K562 (cell line): Measurements from ENCODE around the gene TRAF3. TPM values are rescaled to one million over a fixed set of nuclear protein-coding genes. Genes with fewer than 3 reads are reported as not detected.

Experiments used
- ATAC-seq: fragments of 200-7000 bp; cut with Tn5 transposase; 3 replicates; pipeline ENCODE4 v1.9.1; 2020; ENCODE audit warnings: moderate library complexity
- BruUV-seq: library from RNA; stranded (reverse); fragments of 400-500 nt; replicated peaks from 2 replicates; lab custom pipeline; 2021; lab: Mats Ljungman, UMichigan
- CTCF ChIA-PET: fragments of 300-600 bp; formaldehyde crosslinking; extraction: SDS; loops from one replicate; lab custom pipeline; 2021; ENCODE audit warnings: low intra/inter-chr PET ratio; lab: Yijun Ruan, JAX
- POLR2A ChIA-PET: fragments of 300-600, 350-650 bp; sonication (Branson Sonifier 250); formaldehyde crosslinking; extraction: SDS; loops from one replicate; lab custom pipeline; 2021; ENCODE audit warnings: antibody characterized with exemption, inconsistent platforms; lab: Yijun Ruan, JAX
- DNase-seq, 4 experiments: peaks; one replicate each; pipeline versions ENCODE4 v3.0.0 to v3.0.0-alpha.2; 2011 to 2018; ENCODE audit warnings: low spot score in 3 of 4, mixed read lengths in 3 of 4; ENCODE audit errors: extremely low read depth in 1 of 4
- FAIRE-seq: peaks from 2 replicates; lab custom pipeline; 2011; peaks lifted over from hg19 to GRCh38; lab: Jason Lieb, UNC
- H2AFZ ChIP-seq: 2 replicates; pipeline ENCODE4 v1.6.0; 2011; ENCODE audit warnings: low read depth, low read length, control low read depth, inconsistent platforms
- H3K27ac ChIP-seq: fragments of 200-600 bp; 3 replicates; pipeline ENCODE4 v1.8.0; 2011; ENCODE audit warnings: low read depth, mild to moderate bottlenecking, control low read depth, inconsistent platforms, low read length, moderate library complexity, mixed read lengths; ENCODE audit errors: extremely low read depth
- H3K27me3 ChIP-seq, 2 experiments: fragments of 300-600 bp in 1 of 2; 2 replicates in 1 of 2; 3 replicates in 1 of 2; pipeline versions ENCODE4 v1.6.0 to v1.8.0; 2011; ENCODE audit warnings: inconsistent platforms in 2 of 2, low read length in 2 of 2, mild to moderate bottlenecking in 1 of 2, mixed read lengths in 1 of 2, moderate library complexity in 1 of 2; ENCODE audit not compliant: control insufficient read depth in 2 of 2, insufficient read depth in 2 of 2
- H3K36me3 ChIP-seq: fragments of 300-600 bp; 3 replicates; pipeline ENCODE4 v1.8.0; 2011; ENCODE audit warnings: mild to moderate bottlenecking, low read length, inconsistent platforms; ENCODE audit not compliant: control insufficient read depth, insufficient read depth
- H3K4me1 ChIP-seq, 2 experiments: fragments of 200-600 bp in 1 of 2; replicated peaks in 1 of 2; 2 replicates in 1 of 2; 3 replicates in 1 of 2; pipeline versions ENCODE4 v1.5.1 to v1.8.0; 2011; ENCODE audit warnings: inconsistent platforms in 2 of 2, low read length in 2 of 2, mild to moderate bottlenecking in 1 of 2, mixed read lengths in 1 of 2, moderate library complexity in 1 of 2; ENCODE audit not compliant: control insufficient read depth in 2 of 2, insufficient read depth in 2 of 2
- H3K4me2 ChIP-seq: 2 replicates; pipeline ENCODE4 v1.6.1; 2011; ENCODE audit warnings: low read length, control low read depth, inconsistent platforms, mixed read lengths; ENCODE audit not compliant: insufficient read depth
- H3K4me3 ChIP-seq: fragments of 200-600 bp; sonication (generic), shearing (Covaris generic); 2 replicates; pipeline ENCODE4 v1.5.1; 2016; ENCODE audit warnings: control low read depth, inconsistent platforms
- H3K79me2 ChIP-seq: fragments of 200-600 bp; 3 replicates; pipeline ENCODE4 v1.8.0; 2011; ENCODE audit warnings: low read length, inconsistent platforms; ENCODE audit not compliant: control insufficient read depth, insufficient read depth
- H3K9ac ChIP-seq, 2 experiments: 2 replicates each; pipeline versions ENCODE4 v1.6.0 to v1.6.1; 2011; ENCODE audit warnings: low read depth in 2 of 2, low read length in 2 of 2, control low read depth in 1 of 2, inconsistent platforms in 1 of 2, mild to moderate bottlenecking in 1 of 2, mixed read lengths in 1 of 2; ENCODE audit not compliant: insufficient read depth in 1 of 2
- H3K9me1 ChIP-seq: one replicate; pipeline ENCODE4 v1.6.0; 2011; ENCODE audit warnings: inconsistent platforms, mild to moderate bottlenecking, low read length, moderate library complexity; ENCODE audit not compliant: control insufficient read depth, insufficient read depth
- H3K9me3 ChIP-seq: replicated peaks from 2 replicates; pipeline ENCODE4 v1.5.1; 2011; ENCODE audit warnings: low read depth, low read length, inconsistent platforms; ENCODE audit not compliant: control insufficient read depth, insufficient read depth
- H4K20me1 ChIP-seq: replicated peaks from 2 replicates; pipeline ENCODE4 v1.6.1; 2011; ENCODE audit warnings: low read length, inconsistent platforms, mixed read lengths; ENCODE audit not compliant: control insufficient read depth, insufficient read depth
- BMI1 ChIP-seq: fragments of 150-350 bp; IDR thresholded peaks from 2 replicates; pipeline ENCODE4 v1.6.1; 2014; ENCODE audit warnings: low read length
- HDAC8 ChIP-seq: fragments of 450-650 bp; IDR thresholded peaks from 2 replicates; pipeline ENCODE4 v1.6.1; 2016; ENCODE audit warnings: mild to moderate bottlenecking, missing genetic modification characterization, moderate library complexity, missing compliant biosample characterization
- PPARD ChIP-seq: fragments of 250-450 bp; sonication (Bioruptor Pico); IDR thresholded peaks from 2 replicates; pipeline ENCODE4 v1.8.0; 2022; ENCODE audit warnings: inconsistent platforms, mild to moderate bottlenecking, moderate library complexity
- SIRT6 ChIP-seq: IDR thresholded peaks from one replicate; pipeline ENCODE4 v1.6.1; 2012; ENCODE audit warnings: low read depth, mild to moderate bottlenecking, control low read depth, inconsistent platforms, low read length, moderate library complexity
- TARDBP ChIP-seq: fragments of 450-650 bp; IDR thresholded peaks from 2 replicates; pipeline ENCODE4 v1.6.1; 2016
- ZNF384 ChIP-seq: IDR thresholded peaks from 2 replicates; pipeline ENCODE4 v1.6.1; 2012; ENCODE audit warnings: low read depth, low read length, improper control_type of control experiment
- ZNF696 ChIP-seq: fragments of 250-450 bp; sonication (Bioruptor Pico); conservative IDR thresholded peaks from 2 replicates; pipeline ENCODE4 v1.4.0; 2020; ENCODE audit warnings: mild to moderate bottlenecking, moderate library complexity
- ZNF75A ChIP-seq: fragments of 450-650 bp; formaldehyde crosslinking; IDR thresholded peaks from 2 replicates; pipeline ENCODE4 v1.4.0; 2020; ENCODE audit warnings: mild to moderate bottlenecking
- WGBS: fragments of 100-300 bp; shearing (Covaris generic); methylation state at CpG from one replicate; pipeline ENCODE4 v1.1.6; 2016; ENCODE audit warnings: low coverage, mixed read lengths; ENCODE audit not compliant: insufficient coverage; ENCODE audit errors: missing lambda C conversion rate; 5-methylcytosine and 5-hydroxymethylcytosine counted together
- in situ Hi-C: fragments of 300-500 bp; cut with MboI; formaldehyde crosslinking; loops from 4 replicates; pipeline ENCODE4 v1.15.0; 2018; ENCODE audit warnings: inconsistent platforms, mixed read lengths
- intact Hi-C: fragments of 100-400 bp; cut with micrococcal nuclease; formaldehyde crosslinking; loops from 2 replicates; pipeline ENCODE4 v1.14.2; 2022
- polyA plus RNA-seq, 8 experiments: library from polyadenylated mRNA; depleted of rRNA in 4 of 8; stranded (reverse) in 5 of 8; unstranded in 3 of 8; fragments of >200 nt; fragmentation: Nextera tagmentation in 2 of 8; fragmentation: Illumina TruSeq in 1 of 8; extraction: Ambion mirVana in 2 of 8; extraction: Trizol in 1 of 8; gene quantifications; 2 replicates each; pipeline versions ENCODE4 v1.2.1 to v1.2.3, GENCODE V29; 2011 to 2014; ENCODE audit warnings: inconsistent platforms in 1 of 8, missing spikeins in 1 of 8
- total RNA-seq, 7 experiments: library from RNA; depleted of rRNA in 6 of 7; stranded (reverse); fragments of >200 nt in 6 of 7; fragmentation: Illumina TruSeq in 2 of 7; extraction: Trizol in 2 of 7; gene quantifications; 2 replicates each; pipeline versions ENCODE4 v1.2.1 to v1.2.3, GENCODE V29; 2011 to 2021; ENCODE audit warnings: low replicate concordance in 1 of 7
- TF ChIP-seq, protein P1 (sequence below): fragments of 450-650 bp; IDR thresholded peaks from 2 replicates; pipeline ENCODE4 v1.6.1; 2016
- TF ChIP-seq, protein P2 (sequence below): sonication (generic); formaldehyde crosslinking; IDR thresholded peaks from 2 replicates; pipeline ENCODE4 v1.8.0; 2022; ENCODE audit warnings: missing genetic modification reagents, mild to moderate bottlenecking, borderline replicate concordance
- TF ChIP-seq, protein P3 (sequence below): fragments of 250-450 bp; sonication (Bioruptor Pico); IDR thresholded peaks from 2 replicates; pipeline ENCODE4 v1.5.0; 2021
- TF ChIP-seq, protein P4 (sequence below): fragments of 450-650 bp; conservative IDR thresholded peaks from 2 replicates; pipeline ENCODE4 v1.6.1; 2016; ENCODE audit warnings: missing genetic modification characterization, low read depth, mild to moderate bottlenecking, control low read depth, missing compliant biosample characterization
- TF ChIP-seq, protein P5 (sequence below): sonication (generic); formaldehyde crosslinking; IDR thresholded peaks from 2 replicates; pipeline ENCODE4 v1.8.0; 2022; ENCODE audit warnings: mild to moderate bottlenecking, low read depth, missing genetic modification reagents

Gene TRAF3
- total and polyA plus RNA-seq, 9 of the 15 experiments (the other 6 are each of a cell fraction or from before 2014, with no cell fraction given): 0.52 to 21.3 (median 9.9) TPM

DNA sequence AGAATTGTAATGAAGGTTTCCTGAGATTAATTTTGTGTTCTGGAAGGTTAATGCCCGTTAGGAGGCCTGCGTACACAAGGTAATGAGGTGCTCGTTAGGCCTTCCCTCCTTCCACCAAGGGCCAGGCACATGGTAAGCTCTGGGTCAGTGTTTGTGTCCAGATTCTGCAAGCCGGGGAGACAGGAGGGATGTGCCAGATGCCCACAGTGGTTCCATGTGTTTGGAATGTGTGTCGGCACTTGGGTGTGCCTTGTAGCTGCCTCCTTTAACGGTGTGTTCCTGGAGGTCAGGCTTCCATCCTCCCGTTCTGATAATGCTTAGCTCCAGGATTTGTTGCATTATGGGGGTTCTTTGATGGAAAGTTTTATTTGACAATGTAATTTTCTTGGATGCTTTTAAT, 5.7 kb downstream of the TRAF3 start (continued):
- TF ChIP-seq, protein P1, sequence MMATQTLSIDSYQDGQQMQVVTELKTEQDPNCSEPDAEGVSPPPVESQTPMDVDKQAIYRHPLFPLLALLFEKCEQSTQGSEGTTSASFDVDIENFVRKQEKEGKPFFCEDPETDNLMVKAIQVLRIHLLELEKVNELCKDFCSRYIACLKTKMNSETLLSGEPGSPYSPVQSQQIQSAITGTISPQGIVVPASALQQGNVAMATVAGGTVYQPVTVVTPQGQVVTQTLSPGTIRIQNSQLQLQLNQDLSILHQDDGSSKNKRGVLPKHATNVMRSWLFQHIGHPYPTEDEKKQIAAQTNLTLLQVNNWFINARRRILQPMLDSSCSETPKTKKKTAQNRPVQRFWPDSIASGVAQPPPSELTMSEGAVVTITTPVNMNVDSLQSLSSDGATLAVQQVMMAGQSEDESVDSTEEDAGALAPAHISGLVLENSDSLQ: no peak
- TF ChIP-seq BMI1: no peak

DNA sequence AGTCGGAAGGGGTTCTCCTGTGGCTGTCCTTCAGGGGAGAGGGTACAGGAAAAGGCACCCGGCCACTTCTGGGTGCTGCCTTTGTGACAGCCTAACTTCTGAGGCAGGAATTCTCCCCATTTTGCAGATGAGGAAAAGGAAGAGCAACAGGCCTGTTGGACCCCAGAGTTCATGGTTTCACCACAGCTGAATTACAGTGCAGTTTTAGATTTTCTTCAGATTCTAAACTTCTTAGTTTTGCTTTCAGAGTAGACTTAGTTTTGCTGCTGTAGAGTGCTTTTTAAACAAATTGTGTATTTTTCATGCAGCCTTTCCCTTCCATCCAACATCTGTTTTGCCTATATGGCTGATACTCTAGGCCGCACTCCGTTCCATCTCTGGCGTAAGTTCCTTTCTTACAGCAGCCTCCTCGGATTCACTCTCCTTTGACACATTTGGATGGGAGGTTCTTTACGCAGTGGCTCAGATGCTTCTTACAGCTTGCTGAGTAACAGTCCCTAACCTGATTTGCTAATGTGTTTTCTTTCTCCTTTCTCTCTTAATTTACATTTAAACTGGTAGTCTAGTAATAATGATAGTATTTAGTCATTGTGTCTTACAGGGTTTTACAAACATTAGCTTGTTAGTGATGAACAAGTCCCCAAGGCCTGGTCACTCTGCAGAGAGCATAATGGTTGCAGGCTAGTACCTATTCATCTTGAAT, 7.8 kb downstream of the TRAF3 start:
- ChIA-PET POLR2A (interaction anchor here (0.9 to 1.6 kb wide), 6 partner anchors 11 to 278 kb away, joined by 3 to 5 read pairs (median 4); no protein-coding TSS in a partner anchor), CTCF (no interaction called here)
- H2AFZ ChIP-seq: no peak overlapping the region
- FAIRE-seq: no peak
- DNase-seq: no peak
- peaks cover 74% of the 10 kb centered on the region for H3K79me2 ChIP-seq
- H3K9ac ChIP-seq: no peak overlapping the region
- H3K9me3 ChIP-seq: no peaks in the 10 kb centered on the region
- no peaks in the 10 kb centered on the region for H3K27me3 ChIP-seq
- BruUV-seq: no TSS peak
- WGBS: 84% methylated on average over 6 of the region's 7 CpGs
- H3K9me1 ChIP-seq: no peaks in the 10 kb centered on the region
- no peaks in the 10 kb centered on the region; a peak in 2 of 5 replicates for H3K4me1 ChIP-seq
- H3K27ac ChIP-seq: no peak overlapping the region
- no peak overlapping the region for H3K4me3 ChIP-seq
- intact Hi-C loops (no loop called here), in situ Hi-C loops (no loop called here)
- no peak for ATAC-seq
- no peak overlapping the region for H3K4me2 ChIP-seq
- 0 out of 2 replicates have a peak, but pooled peaks cover 8% of the 10 kb centered on the region for H4K20me1 ChIP-seq
- H3K36me3 ChIP-seq: peaks cover under 1% of the 10 kb centered on the region; the same call in 2 of the 3 replicates
- TF ChIP-seq ZNF75A (CRISPR knock-in tag) (no peak), TARDBP (no peak), PPARD (CRISPR knock-in tag) (no peak), ZNF384 (no peak), ZNF696 (CRISPR knock-in tag) (no peak), SIRT6 (no peak), HDAC8 (tag) (no peak)
- TF ChIP-seq, protein P2, sequence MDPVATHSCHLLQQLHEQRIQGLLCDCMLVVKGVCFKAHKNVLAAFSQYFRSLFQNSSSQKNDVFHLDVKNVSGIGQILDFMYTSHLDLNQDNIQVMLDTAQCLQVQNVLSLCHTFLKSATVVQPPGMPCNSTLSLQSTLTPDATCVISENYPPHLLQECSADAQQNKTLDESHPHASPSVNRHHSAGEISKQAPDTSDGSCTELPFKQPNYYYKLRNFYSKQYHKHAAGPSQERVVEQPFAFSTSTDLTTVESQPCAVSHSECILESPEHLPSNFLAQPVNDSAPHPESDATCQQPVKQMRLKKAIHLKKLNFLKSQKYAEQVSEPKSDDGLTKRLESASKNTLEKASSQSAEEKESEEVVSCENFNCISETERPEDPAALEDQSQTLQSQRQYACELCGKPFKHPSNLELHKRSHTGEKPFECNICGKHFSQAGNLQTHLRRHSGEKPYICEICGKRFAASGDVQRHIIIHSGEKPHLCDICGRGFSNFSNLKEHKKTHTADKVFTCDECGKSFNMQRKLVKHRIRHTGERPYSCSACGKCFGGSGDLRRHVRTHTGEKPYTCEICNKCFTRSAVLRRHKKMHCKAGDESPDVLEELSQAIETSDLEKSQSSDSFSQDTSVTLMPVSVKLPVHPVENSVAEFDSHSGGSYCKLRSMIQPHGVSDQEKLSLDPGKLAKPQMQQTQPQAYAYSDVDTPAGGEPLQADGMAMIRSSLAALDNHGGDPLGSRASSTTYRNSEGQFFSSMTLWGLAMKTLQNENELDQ: no peak
- TF ChIP-seq, protein P3, sequence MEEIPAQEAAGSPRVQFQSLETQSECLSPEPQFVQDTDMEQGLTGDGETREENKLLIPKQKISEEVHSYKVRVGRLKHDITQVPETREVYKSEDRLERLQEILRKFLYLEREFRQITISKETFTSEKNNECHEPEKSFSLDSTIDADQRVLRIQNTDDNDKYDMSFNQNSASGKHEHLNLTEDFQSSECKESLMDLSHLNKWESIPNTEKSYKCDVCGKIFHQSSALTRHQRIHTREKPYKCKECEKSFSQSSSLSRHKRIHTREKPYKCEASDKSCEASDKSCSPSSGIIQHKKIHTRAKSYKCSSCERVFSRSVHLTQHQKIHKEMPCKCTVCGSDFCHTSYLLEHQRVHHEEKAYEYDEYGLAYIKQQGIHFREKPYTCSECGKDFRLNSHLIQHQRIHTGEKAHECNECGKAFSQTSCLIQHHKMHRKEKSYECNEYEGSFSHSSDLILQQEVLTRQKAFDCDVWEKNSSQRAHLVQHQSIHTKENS (CRISPR knock-in tag): no peak
- TF ChIP-seq, protein P4, sequence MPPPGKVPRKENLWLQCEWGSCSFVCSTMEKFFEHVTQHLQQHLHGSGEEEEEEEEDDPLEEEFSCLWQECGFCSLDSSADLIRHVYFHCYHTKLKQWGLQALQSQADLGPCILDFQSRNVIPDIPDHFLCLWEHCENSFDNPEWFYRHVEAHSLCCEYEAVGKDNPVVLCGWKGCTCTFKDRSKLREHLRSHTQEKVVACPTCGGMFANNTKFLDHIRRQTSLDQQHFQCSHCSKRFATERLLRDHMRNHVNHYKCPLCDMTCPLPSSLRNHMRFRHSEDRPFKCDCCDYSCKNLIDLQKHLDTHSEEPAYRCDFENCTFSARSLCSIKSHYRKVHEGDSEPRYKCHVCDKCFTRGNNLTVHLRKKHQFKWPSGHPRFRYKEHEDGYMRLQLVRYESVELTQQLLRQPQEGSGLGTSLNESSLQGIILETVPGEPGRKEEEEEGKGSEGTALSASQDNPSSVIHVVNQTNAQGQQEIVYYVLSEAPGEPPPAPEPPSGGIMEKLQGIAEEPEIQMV: no peak
- TF ChIP-seq, protein P5, sequence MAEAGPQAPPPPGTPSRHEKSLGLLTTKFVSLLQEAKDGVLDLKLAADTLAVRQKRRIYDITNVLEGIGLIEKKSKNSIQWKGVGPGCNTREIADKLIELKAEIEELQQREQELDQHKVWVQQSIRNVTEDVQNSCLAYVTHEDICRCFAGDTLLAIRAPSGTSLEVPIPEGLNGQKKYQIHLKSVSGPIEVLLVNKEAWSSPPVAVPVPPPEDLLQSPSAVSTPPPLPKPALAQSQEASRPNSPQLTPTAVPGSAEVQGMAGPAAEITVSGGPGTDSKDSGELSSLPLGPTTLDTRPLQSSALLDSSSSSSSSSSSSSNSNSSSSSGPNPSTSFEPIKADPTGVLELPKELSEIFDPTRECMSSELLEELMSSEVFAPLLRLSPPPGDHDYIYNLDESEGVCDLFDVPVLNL (CRISPR knock-in tag): no peak
